GM18909 (cell line): Measurements from ENCODE around the gene TP53RK.
A peak's percentile ranks its signal among the peaks of the same experiment; 100 is the strongest.

Source experiments
- ATAC-seq: cut with Tn5 transposase; IDR thresholded peaks from one replicate; pipeline ENCODE4 v1.9.1; 2021; ENCODE audit warnings: mild to moderate bottlenecking; ENCODE audit not compliant: unreplicated experiment, poor library complexity

Gene TP53RK

DNA sequence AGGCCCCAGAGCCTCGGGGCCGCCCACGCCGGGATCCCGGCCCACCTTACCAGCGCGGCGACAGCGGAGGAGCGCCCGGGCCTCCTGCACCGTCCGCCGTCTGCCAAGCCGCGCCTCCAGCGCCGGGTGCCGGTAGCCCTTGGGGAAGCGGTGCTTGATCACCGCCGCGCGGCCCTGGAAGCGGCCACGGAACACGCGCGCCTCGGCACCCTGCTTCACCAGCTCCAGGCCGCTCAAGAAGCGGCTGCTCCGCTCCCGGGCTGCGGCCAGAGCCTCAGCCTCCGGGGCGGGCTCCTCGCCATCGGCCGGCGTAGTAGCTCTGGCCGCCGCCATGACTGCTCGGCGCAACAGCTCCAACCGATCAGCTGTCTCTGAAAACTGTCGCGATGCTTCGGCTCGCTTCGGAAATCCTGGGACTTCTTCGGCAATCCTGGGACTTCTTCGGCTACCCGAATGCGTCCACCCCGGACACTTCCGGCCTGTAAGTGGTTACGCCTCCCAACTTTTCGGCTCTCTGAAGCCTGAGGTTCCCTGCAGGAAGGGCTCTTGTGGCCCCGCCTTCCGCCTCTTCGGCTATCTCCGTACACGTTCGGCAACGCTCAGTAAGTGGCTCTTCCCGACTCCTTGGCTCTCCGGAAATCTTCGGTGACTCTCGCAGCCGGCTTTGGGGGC, at the start of gene TP53RK:
Gene TP53RK (minus strand): TSS at position 363 of the 672 bp plus-strand sequence. CDS start 30 bp downstream, at position 333.
- peak; percentile 93 for ATAC-seq

DNA sequence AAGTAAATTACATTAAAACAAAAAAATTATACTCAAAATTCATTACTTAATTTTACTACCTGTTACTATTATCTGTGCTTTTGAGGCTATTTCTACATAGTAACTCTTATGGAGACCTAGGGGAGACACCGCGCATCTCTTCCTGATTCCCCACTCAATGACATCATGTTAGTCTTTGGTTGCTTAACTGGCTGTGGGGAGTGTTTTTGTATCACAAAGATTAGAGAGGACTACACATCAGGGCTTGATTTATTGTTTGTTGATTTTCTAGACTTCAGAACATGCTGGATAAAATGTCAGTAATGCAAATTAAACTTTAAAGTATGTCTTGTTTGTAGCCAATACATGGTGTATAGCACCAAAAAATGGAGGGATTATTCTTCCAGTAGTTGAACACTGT, 46.2 kb upstream of the TP53RK start:
- ATAC-seq, result no peak

DNA sequence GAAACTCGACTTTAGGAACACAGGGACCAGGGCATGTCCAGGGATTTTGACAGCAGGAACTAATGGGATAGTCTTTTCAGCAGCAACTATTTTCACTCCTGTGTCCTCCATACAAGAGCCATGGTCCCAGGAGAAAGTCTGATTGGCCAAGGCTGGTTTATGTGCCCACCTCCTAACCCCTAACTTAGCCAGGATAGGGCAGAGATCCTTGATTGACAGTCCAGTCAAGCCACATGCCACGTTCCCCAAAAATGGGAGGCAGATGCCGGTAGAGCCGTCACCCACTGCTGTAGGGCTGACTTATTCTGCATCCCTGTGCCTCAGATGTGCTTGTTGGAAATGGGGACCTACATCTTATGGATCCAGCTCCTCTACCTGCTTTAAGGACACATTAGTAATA, 42.5 kb upstream of the TP53RK start:
- no peak for ATAC-seq

DNA sequence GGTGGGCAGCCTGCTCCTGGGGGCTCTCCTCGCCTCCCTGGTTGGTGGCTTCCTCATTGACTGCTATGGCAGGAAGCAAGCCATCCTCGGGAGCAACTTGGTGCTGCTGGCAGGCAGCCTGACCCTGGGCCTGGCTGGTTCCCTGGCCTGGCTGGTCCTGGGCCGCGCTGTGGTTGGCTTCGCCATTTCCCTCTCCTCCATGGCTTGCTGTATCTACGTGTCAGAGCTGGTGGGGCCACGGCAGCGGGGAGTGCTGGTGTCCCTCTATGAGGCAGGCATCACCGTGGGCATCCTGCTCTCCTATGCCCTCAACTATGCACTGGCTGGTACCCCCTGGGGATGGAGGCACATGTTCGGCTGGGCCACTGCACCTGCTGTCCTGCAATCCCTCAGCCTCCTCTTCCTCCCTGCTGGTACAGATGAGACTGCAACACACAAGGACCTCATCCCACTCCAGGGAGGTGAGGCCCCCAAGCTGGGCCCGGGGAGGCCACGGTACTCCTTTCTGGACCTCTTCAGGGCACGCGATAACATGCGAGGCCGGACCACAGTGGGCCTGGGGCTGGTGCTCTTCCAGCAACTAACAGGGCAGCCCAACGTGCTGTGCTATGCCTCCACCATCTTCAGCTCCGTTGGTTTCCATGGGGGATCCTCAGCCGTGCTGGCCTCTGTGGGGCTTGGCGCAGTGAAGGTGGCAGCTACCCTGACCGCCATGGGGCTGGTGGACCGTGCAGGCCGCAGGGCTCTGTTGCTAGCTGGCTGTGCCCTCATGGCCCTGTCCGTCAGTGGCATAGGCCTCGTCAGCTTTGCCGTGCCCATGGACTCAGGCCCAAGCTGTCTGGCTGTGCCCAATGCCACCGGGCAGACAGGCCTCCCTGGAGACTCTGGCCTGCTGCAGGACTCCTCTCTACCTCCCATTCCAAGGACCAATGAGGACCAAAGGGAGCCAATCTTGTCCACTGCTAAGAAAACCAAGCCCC, 36.2 kb upstream of the TP53RK start:
- ATAC-seq, result no peak

DNA sequence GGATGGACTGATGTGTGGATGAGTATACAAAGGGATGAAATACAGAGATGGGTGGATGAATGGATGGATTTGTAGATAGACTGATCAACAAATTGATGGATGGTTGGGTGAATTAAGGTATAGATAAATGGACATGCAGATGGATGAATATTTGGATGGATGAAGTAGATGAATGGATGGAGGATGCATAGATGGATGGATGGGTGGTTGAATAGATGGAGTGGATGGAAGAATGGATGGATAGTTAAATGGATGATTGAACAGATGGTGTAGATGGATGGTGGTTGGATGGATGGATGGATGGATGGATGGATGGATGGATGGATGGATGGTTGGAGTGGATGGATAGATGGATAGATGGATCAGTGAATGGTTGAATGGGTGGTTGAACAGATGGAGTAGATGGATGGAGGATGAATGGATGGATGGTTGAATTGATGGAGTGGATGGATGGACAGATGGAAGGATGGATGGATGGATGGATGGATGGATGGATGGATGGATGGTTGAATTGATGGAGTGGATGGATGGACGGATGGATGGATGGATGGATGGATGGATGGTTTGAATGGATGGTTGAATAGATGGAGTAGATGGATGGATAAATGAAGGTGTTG, 35.2 kb upstream of the TP53RK start:
- ATAC-seq, result no peak

DNA sequence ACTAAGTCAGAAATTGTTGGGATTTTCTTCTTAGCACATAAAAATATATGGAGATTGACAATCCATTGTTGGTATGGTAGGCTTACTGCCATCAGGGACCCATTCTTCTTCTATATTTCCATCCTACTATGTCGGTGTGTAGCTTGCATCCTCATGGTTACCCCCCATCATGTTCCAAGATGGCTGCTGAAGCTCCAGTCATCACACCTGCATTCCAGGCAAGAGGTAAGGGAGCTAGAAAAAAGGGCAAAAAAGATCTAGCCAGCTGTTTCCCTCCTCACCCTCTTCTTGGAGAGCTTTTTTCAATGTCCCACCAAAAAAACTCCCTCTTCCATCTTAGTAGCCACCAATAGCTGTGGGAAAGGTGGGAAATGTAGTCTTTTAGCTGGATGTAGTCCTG, 33.8 kb upstream of the TP53RK start:
- no peak for ATAC-seq

DNA sequence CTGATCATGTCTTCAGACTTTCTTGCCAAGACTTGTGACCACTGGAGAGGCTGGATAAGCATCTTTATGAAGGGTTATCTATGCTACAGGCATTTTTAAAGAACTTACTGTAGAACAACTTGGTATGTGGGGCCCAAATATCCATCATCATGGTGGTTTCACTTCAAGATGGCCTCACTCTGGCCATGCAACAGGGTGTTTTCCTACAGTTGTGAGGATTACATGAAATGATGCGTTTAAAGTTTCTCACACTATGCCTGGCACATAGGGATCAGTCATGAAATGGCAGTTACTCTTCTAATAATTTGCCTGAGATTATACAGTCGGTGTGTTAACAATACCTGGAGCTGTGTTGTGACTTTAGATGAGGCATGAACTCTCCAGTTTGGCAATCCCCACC, 33.2 kb upstream of the TP53RK start:
- ATAC-seq, result no peak

DNA sequence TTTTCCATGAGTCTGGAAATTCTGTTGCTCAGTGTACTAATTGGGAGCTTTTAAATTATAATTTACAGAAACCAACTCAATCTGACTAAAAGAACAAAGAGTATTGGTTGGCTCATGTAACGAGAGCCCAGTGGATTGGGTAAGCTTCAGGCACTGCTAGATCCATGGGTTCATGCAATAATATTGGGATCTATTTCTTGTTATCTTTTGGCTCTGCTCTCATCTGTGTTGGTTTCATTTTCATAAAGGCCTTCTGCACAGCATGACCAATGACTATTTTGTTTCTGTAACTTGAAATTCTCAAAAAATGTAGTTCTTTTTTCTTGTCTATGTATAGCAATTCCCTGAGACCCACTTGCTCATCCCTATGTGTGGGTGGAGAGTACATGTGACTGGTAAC, 32.2 kb upstream of the TP53RK start:
- ATAC-seq, result no peak

DNA sequence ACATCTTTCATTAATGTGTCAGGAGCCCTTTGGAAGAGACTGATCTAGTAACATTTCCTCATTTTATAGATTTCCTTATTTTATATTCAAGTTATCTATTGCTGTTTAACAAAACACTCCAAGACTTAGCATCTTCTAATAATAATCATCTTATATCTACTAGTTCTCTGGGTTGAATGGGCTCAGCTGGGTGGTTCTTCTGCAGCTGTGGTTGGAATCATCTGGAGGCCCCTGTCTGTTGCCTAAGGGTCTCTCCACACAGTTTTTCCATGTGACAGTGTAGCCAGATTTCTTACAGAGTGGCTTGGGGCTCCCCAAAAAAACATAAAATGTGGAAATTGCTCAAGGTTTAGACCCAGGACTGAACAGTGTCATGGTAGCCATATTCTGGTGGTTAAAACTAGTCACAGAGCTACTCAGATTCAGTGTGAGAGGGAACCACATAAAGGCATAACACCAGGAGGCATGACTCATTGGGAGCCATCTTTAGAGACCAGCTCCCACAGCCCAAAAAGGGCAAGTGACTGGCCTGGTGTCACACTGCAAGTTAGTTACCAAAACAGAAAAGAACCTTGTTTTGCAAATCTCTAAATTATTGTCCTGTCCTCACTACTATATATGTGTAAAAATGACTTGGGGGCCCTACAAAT, 31.7 kb upstream of the TP53RK start:
- ATAC-seq, result no peak

DNA sequence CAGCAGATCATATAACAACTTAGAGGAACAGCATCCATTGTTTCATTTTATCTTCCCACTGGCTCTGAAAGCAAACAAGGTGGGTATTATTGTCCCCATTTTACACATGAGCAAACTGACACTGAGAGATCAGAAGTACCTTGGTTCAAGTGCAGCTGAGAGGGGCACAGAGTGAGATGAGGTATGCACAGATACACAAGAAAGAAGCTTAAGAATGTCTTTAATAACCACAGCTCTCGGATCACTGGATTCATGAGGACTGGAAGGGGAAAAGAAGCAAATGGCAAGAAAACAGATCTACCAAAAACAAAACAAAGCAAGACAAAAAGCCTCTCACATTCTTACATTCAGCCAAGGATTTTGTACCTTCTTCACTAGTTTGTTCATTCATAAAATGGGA, 30.8 kb upstream of the TP53RK start:
- ATAC-seq, result no peak

DNA sequence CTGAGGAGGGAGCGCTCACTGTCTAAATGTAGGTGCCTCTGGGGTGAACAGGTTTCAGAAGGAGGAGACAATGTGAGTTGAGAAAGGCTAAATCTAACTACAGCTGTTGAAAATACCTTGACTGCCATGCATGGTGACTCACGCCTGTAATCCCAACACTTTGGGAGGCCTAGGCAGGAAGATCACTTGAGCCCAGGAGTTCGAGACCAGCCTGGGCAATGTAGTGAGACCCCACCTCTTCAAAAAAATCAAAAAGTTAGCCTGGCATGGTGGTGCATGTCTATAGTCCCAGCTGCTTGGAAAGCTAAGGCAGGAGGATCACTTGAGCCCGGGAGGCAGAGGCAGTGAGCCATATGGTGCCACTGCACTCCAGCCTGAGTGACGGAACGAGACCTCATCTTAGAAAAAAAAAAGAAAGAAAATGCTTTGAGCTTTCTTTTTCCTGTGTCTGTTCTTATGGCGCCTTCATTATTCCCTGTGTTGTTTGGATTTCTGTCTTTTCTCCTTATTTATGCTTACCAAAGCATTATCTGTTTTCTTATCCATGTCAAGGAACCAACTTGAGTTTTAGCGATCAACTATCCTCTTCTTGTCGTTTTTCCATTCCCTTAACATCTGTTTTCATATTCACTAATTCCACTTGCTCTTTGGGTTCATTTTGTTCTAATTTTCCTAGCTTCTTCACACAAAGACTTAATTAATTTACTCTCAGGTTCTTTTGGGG, 28.7 kb upstream of the TP53RK start:
- no peak for ATAC-seq

DNA sequence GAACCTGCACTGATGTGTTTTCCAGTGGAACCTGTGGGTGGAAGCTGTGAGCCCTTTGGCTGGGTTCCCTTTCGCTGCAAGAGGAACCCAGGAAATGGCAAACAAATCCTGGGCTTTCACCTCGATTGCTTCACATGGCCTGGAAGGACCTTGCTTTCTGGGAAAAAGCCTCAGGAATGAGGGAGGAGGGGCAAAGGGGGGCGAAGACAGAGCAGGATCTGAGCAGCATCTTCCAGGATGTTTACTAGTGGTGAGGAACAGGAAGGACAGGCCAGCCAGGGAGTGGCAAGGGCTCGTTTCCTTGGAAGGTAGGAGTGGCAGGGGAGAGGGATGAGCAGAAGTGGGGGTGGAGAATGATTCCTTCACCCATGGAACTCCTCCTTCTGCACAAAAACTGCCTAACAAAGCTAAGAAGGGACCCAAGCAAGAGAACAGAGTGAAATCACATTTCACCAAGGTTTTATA, 26.1 kb upstream of the TP53RK start:
- ATAC-seq, result no peak

DNA sequence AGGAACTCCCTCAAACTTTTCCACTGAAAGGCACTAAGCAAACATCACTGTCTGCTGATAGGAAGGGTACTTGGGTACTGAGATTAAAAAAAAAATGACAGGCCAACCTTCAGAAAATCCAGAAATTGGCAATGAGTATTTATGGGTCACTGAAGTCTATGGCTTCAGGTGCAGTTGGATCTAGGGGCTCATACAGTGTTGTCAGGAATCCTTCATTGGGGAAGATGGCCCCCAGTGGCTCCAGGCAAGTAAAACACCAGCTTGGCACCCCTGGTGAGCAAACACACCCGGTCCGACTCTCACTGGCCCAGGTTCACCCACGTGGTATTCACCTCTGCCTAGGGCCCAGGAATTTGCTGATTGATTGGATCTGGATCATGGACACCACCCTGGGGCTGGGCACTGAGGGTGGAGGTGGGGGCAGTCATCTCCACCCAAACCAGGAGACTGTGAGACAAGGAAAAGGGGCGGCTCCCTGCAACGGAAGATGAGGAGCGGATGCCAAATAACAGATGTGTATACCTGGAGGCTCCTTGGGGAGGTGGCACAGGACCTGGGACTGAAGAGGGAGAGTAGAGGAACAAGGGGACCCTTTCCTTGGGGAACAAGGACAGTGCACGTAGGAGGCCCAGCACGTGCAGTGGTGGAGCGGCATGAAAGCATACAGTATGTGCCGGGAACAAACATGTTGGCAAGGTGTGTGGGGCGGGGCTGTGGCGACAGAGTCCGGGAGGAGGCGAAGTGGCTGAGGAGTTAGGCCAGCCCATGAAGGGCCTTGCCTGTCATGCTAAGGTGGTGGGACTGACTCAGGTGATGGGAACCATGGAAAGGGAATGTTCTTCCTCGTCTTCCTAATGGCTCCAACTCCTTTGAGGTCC, 25.0 kb upstream of the TP53RK start:
- ATAC-seq, result no peak

DNA sequence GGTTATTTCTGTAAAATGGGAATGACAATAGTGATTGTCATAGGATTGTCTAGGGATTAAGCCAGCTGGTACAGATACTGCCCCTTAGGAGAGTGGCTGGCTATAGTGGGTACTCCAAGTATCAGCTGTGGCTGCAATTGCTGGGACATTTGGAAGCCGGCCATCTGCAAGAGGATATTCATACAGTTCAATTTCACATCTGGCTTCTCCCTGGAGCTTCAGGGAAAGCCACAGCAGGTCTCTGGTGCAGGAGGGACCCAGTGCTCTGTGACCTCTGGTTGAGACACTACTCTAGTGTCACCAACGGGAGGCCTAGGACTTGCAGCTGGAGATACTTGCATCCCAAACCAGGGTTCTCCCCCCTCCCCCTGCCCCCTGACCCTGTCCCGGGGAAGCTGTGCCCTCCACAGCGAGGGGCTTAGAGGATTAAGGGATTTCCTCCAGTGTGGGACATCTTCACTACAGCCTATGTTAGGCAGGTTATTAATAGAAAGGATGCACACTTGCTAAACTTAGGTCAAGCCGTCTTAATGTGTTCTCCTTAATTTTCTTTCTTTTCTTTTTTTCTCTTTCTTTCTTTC, 22.9 kb upstream of the TP53RK start:
- no peak for ATAC-seq

DNA sequence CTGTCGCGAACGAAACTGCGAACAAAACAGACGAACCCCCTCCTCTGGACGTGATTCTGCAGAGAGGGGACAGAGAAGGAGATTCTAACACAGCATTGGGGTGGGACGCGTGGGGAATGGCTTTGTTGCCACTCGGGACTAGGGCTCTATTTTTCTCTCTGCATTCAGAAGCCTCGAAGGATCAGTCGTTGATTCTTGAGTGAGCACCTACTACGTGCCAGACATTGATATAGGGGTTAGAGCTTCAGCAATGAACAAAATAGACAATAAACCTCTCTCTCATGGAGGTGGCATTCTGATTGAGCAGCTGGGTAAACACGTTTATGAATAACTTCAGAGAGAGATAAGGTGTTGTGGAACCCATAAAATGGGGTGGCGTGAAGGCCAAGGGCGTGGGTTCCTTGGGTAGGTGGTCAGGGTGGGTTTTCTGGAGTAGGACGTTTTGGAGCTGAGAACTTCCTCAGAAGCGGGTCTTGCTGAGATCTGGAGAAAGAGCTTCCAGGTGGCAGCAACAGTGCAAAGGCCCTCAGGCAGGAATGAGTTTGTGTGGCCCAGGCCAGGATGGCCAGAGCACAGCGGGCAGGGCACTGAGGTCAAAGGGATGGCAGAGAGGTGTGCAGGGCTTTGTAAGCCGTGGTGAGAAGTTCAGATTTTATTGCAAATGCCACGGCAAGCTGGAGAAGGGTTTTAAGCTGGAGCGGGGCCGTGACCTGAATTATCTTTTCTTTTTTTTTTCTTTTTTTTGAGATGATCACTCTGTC, 21.1 kb upstream of the TP53RK start:
- ATAC-seq, result no peak

DNA sequence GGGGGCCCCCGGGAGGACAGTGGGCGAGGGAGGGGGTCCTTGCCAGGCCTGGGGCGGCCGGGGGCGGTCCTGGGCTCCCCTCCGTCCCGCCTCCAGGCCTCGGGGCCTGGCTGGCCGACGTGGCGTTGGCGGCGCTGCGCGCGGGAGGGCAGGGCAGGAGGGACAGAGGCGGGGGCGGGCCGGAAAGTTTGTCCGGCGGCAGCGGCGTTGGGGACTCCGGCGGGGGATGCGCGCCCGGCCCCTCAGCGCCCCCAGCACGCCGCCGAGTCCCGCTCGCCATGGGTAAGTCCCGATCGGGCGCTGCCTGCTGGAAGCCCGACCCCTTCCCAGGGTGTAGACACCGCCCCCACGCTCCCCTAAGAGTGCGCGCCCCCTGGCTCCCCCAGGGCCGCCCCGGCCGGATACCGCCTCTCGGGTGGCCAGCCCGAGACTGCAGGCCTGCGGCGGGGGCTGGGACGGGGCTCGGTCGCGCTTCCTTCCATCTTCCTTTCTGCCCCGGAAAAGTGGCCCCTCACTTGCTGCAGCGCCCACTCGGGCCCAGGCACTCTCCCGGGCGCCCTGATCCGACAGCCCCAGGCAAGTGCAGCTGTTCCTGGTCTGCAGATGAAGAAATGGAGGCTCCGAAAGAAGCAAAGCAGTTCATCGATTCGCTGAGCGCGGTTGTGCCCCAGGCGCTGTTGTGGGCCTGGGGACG, 20.4 kb upstream of the TP53RK start, which contains the start of gene SLC2A10:
Gene SLC2A10 (plus strand): TSS at position 191 of the 694 bp plus-strand sequence. CDS start 88 bp downstream, at position 279.
- ATAC-seq, result no peak

DNA sequence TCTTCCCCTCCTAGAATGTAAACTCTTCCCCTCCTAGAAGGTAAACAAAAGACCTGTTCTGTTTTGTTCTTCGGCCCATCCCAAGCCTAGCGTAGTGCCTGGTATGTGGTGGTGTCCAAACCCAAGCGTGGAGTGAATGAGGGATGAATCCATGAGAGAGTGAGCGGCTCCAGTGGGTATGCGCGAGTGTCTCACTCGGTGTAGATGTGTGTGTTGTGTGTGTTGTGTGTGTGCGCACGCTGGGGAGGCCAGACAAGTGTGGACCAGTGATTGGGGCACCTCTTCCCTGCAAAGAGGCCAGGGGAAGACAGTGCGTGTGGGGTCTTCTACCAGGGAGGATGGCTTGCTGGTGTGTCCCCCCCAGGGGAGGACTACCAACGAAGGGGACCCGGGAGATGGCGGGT, 19.8 kb upstream of the TP53RK start:
- ATAC-seq, result no peak
